ENCODE data around the gene ZNF385D.

DNA sequence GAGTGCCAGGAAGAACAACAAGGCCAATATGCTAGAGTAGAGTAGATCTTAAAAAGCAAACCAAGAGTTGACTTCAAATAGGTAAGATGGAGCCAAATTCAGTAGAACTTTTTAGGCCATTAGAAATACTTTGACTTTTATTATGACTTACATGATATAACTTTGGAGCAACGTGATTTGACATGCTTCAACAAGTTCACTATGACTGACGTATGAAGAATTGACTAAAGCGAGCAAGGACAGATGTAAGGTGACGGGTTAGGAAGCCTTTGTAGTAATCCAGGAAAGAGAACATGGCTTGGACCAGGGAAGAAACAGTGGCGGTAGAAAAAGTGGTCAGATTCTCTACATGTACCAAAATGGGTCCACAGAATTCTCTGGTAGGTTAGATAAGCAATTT is 4.9 kb upstream of the ZNF385D start:
- TF ChIP-seq, protein P1, sequence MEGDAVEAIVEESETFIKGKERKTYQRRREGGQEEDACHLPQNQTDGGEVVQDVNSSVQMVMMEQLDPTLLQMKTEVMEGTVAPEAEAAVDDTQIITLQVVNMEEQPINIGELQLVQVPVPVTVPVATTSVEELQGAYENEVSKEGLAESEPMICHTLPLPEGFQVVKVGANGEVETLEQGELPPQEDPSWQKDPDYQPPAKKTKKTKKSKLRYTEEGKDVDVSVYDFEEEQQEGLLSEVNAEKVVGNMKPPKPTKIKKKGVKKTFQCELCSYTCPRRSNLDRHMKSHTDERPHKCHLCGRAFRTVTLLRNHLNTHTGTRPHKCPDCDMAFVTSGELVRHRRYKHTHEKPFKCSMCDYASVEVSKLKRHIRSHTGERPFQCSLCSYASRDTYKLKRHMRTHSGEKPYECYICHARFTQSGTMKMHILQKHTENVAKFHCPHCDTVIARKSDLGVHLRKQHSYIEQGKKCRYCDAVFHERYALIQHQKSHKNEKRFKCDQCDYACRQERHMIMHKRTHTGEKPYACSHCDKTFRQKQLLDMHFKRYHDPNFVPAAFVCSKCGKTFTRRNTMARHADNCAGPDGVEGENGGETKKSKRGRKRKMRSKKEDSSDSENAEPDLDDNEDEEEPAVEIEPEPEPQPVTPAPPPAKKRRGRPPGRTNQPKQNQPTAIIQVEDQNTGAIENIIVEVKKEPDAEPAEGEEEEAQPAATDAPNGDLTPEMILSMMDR (IDR thresholded peaks at IDR 0.05): no peak
- TF ChIP-seq POLR2A (IDR thresholded peaks at IDR 0.05) (no peak), POLR2AphosphoS5 (IDR thresholded peaks at IDR 0.05; ENCODE audit: insufficient read depth in 1 of 2, low read depth in 1 of 2) (no peak)
